Testis (tissue), 3 donors: ENCODE data around the gene SCP2D1. TPM values are rescaled to one million over a fixed set of nuclear protein-coding genes. Genes with fewer than 3 reads are reported as not detected.

Experiments used
- DNase-seq: peaks from one replicate; pipeline ENCODE4 v3.0.0-alpha.2; 2019
- H3K27ac ChIP-seq, 2 donors: fragments of 200-600 bp; sonication (generic); one replicate each; pipeline ENCODE4 v1.5.1; 2019
- H3K27me3 ChIP-seq: fragments of 200-600 bp; sonication (generic); one replicate; pipeline ENCODE4 v1.5.1; 2019
- H3K36me3 ChIP-seq: fragments of 200-600 bp; sonication (generic); one replicate; pipeline ENCODE4 v1.5.1; 2017; ENCODE audit warnings: low read depth; ENCODE audit errors: missing control alignments
- H3K4me1 ChIP-seq: fragments of 200-600 bp; sonication (generic); one replicate; pipeline ENCODE4 v1.5.1; 2019
- H3K4me3 ChIP-seq, 2 donors: fragments of 200-600 bp; sonication (generic); one replicate each; pipeline ENCODE4 v1.5.1; 2017 to 2019
- H3K9me3 ChIP-seq: fragments of 200-600 bp; sonication (generic); one replicate; pipeline ENCODE4 v1.5.1; 2017
- POLR2A ChIP-seq: fragments of 450-650 bp; IDR thresholded peaks from one replicate; pipeline ENCODE4 v1.6.1; 2017; ENCODE audit warnings: antibody characterized with exemption, mild to moderate bottlenecking, moderate library complexity
- WGBS, 2 donors: methylation state at CpG; one replicate each; pipeline ENCODE4 v1.1.5; 2018; 5-methylcytosine and 5-hydroxymethylcytosine counted together
- intact Hi-C: fragments of 100-400 bp; cut with DNase I; formaldehyde crosslinking; loops from one replicate; pipeline ENCODE4 v1.15.1; 2023; ENCODE audit warnings: low total_unique reads
- polyA plus RNA-seq: library from polyadenylated mRNA; stranded (reverse); fragments of 350-450 nt; fragmentation: Illumina TruSeq; extraction: RNeasy Lipid Tissue Mini Kit (QIAGEN cat#74804); gene quantifications from one replicate; pipeline ENCODE4 v1.2.3, GENCODE V29; 2014; ENCODE audit warnings: low read depth, low replicate concordance; ENCODE audit not compliant: insufficient read depth
- total RNA-seq, 2 donors: library from RNA; depleted of rRNA; stranded (reverse); fragments of >200 nt; gene quantifications; one replicate each; pipeline ENCODE4 v1.2.3, GENCODE V29; 2016
- TF ChIP-seq, protein P1 (sequence below), 3 experiments: fragments of 450-650 bp in 2 of 3; fragments of 200-600 bp in 1 of 3; sonication (generic) in 1 of 3; IDR thresholded peaks; one replicate each; pipeline ENCODE4 v1.5.1; 2016 to 2019; ENCODE audit warnings: antibody characterized with exemption in 3 of 3, mild to moderate bottlenecking in 2 of 3, moderate library complexity in 1 of 3

SCP2D1 gene
- total and polyA plus RNA-seq, 3 donors from 2014 or later = 20.1 to 56.4 (median 42.0) TPM

DNA sequence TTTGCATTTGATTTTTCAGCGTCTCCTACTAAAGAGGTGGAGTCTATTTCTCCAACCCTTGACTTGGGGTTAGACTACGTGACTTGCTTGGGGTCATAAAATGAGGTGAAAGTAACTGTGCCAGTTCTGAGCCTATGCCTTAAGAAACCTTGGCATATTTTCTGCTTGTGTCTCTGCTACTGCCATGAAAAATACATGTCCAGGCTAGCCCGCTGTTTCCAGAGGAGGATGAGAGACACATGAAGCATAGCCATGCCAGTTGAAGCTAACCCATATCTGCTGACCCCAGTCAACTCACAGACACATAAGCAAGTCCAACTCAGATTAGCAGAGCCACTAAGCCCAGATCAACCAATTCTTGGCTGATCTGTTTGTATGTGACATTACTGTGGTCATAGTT is 38.7 kb downstream of the SCP2D1 start:
- intact Hi-C loops = no loop called here
- Histone ChIP-seq H3K36me3 (no peaks in the 10 kb centered on the region), H3K4me1 (no peaks in the 10 kb centered on the region), H3K4me3 (no peak overlapping the region), H3K27ac (no peak overlapping the region), H3K27me3 (no peaks in the 10 kb centered on the region), H3K9me3 (no peaks in the 10 kb centered on the region)
- TF ChIP-seq, protein P1, sequence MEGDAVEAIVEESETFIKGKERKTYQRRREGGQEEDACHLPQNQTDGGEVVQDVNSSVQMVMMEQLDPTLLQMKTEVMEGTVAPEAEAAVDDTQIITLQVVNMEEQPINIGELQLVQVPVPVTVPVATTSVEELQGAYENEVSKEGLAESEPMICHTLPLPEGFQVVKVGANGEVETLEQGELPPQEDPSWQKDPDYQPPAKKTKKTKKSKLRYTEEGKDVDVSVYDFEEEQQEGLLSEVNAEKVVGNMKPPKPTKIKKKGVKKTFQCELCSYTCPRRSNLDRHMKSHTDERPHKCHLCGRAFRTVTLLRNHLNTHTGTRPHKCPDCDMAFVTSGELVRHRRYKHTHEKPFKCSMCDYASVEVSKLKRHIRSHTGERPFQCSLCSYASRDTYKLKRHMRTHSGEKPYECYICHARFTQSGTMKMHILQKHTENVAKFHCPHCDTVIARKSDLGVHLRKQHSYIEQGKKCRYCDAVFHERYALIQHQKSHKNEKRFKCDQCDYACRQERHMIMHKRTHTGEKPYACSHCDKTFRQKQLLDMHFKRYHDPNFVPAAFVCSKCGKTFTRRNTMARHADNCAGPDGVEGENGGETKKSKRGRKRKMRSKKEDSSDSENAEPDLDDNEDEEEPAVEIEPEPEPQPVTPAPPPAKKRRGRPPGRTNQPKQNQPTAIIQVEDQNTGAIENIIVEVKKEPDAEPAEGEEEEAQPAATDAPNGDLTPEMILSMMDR (IDR thresholded peaks at IDR 0.05) = no peak
- TF ChIP-seq POLR2A = no peak
- DNase-seq = no peak
- 90 to 96% methylated on average over 3 of the region's 3 CpGs for WGBS, 2 donors

DNA sequence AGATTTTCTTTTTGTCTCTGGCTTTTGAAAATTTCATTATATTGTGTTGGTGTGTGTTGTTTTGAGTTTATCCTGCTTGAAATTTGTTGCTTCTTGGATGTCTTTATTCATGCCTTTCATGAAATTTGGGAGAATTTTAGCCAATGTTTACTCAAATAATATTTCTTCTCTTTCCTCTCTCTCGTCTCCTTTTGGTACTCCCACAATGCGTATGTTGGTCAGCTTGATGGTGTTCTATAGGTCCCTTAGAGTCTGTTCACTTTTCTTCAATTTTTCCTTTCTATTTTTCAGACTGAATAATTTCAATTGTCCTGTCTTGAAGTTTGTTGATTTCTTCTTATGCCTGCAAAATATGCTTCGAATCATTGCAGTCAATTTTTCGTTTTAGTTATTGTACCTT is 39.6 kb downstream of the SCP2D1 start:
- Histone ChIP-seq H3K27me3 (no peaks in the 10 kb centered on the region), H3K9me3 (no peaks in the 10 kb centered on the region), H3K4me3 (no peak overlapping the region), H3K27ac (no peak overlapping the region), H3K36me3 (no peaks in the 10 kb centered on the region), H3K4me1 (no peaks in the 10 kb centered on the region)
- DNase-seq = no peak
- intact Hi-C loops = no loop called here
- TF ChIP-seq, protein P1 (IDR thresholded peaks at IDR 0.05) = no peak
- no peak for TF ChIP-seq POLR2A
- 88 to 95% methylated on average over 4 of the region's 4 CpGs for WGBS, 2 donors

DNA sequence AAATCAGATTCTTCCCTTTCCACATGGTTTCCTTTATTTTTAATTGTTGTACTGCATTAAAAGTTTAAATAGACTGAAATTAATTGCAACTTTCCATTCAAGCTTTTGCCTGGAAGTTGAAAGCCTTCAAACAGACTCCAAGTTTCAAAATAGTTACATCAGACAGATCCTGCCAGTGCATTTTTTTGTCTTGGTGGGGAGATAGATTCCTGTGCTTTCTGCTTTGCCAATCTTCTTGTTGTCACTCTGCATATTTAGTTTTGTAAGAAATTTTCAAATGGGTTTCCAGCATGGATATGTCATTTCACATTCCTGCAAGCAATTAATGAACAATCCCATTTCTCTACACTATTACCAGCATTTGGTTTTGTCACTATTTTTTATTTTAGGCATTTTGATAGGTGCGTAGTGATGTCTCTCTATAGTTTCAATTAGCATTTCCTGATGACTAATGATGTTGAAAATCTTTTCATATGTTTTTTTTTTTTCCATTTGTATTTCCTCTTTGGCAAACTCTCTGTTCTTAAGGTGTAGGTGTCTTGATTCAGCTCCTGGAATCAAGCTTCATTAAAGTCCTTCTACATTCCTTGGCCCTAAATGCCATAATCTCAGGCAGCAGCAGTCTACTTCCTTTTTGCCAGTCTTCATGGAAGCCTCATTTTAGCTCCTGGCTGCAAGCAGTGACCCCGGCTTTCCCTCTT is 40.5 kb downstream of the SCP2D1 start:
- no peaks in the 10 kb centered on the region for H3K4me1 ChIP-seq
- no peak overlapping the region for H3K4me3 ChIP-seq
- no peak for DNase-seq
- no peaks in the 10 kb centered on the region for H3K27me3 ChIP-seq
- intact Hi-C loops = no loop called here
- no peaks in the 10 kb centered on the region for H3K9me3 ChIP-seq
- TF ChIP-seq POLR2A = no peak
- TF ChIP-seq, protein P1 (IDR thresholded peaks at IDR 0.05) = no peak
- 65 to 97% methylated on average over 2 of the region's 2 CpGs for WGBS, 2 donors
- no peaks in the 10 kb centered on the region for H3K36me3 ChIP-seq
- no peak overlapping the region for H3K27ac ChIP-seq

DNA sequence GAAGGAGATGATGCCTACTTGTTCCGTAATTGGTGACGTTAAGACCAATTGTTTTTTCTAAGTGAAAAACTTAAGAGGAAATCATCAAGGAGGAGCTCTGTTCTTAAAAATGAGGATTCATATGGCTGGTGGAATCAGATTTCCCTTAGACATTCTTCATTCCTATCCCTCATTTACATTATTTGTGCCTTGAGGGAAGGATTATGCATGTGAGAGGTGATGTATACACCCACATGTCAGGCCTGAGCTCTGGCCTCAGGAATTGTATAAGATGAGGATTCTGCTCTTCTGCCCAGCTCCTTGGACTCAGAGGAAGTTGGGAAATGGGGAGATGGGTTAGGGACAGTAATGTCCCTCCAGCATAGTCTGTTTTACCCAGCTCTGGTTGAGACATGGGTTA is 42.3 kb downstream of the SCP2D1 start:
- intact Hi-C loops = no loop called here
- H3K9me3 ChIP-seq = no peaks in the 10 kb centered on the region
- TF ChIP-seq, protein P1 (IDR thresholded peaks at IDR 0.05) = no peak
- TF ChIP-seq POLR2A = no peak
- no peak overlapping the region for H3K4me3 ChIP-seq
- H3K27ac ChIP-seq = no peak overlapping the region
- H3K4me1 ChIP-seq = no peaks in the 10 kb centered on the region
- no peak for DNase-seq
- WGBS, 2 donors = 90 to 92% methylated on average over 2 of the region's 2 CpGs
- no peaks in the 10 kb centered on the region for H3K36me3 ChIP-seq
- H3K27me3 ChIP-seq = no peaks in the 10 kb centered on the region

DNA sequence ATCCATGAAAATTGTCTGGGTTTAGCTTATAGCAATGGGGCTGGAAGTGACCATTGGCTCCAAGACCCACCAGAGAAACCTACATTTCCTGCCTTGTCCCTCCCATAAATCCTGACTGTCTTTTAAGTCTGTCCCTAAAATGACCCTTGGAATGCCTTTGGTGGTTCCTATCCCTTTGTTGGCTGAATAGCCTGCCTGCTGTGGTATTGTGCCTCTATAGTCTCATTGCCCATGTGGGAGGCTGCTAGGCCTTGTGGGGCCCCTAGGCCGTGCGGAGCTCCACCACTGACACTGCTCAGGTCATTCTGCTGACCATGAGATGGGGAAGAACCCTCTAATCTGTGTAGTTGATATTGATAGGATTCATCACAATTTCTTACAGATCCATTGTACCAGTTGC is 43.3 kb downstream of the SCP2D1 start:
- H3K27me3 ChIP-seq = no peaks in the 10 kb centered on the region
- intact Hi-C loops = no loop called here
- H3K36me3 ChIP-seq = no peaks in the 10 kb centered on the region
- H3K4me3 ChIP-seq = no peak overlapping the region
- no peak for DNase-seq
- no peak for TF ChIP-seq POLR2A
- TF ChIP-seq, protein P1 (IDR thresholded peaks at IDR 0.05) = no peak
- H3K27ac ChIP-seq = no peak overlapping the region
- no peaks in the 10 kb centered on the region for H3K9me3 ChIP-seq
- H3K4me1 ChIP-seq = no peaks in the 10 kb centered on the region
- WGBS, 2 donors = 68 to 83% methylated on average over 2 of the region's 2 CpGs
